ENCODE data around the gene WFDC2.
"Not testable (repeated sequence)": the region's sequence is repeated elsewhere in the genome, so short reads cannot be mapped to it uniquely, and the experiment has no call there.

Gene WFDC2

GRCh38 chr20:45470262-45470931 lies 844 bp downstream of the WFDC2 start:
- DNase-seq (ENCODE audit: low spot score), result peak; percentile 54
- in situ Hi-C loops (cut with MboI; ENCODE audit: low sequenced_read_pairs, unreplicated experiment), result loop anchor here (25.0 kb wide), 1 partner anchor 292 kb away; no protein-coding TSS in a partner anchor
- TF ChIP-seq CTCF (IDR thresholded peaks at IDR 0.05; ENCODE audit: borderline replicate concordance, control extremely low read depth, extremely low read depth, insufficient read depth, missing control alignments), result no peak

GRCh38 chr20:45470937-45471336 lies 1.4 kb downstream of the WFDC2 start:
- in situ Hi-C loops (cut with MboI; ENCODE audit: low sequenced_read_pairs, unreplicated experiment), result loop anchor here (25.0 kb wide), 1 partner anchor 291 kb away; no protein-coding TSS in a partner anchor
- no peak for TF ChIP-seq CTCF (IDR thresholded peaks at IDR 0.05; ENCODE audit: borderline replicate concordance, control extremely low read depth, extremely low read depth, insufficient read depth, missing control alignments)
- no peak for DNase-seq (ENCODE audit: low spot score)

GRCh38 chr20:45472286-45472685 lies 2.7 kb downstream of the WFDC2 start:
- DNase-seq (ENCODE audit: low spot score), result not testable (repeated sequence)
- in situ Hi-C loops (cut with MboI; ENCODE audit: low sequenced_read_pairs, unreplicated experiment), result loop anchor here (25.0 kb wide), 1 partner anchor 290 kb away; no protein-coding TSS in a partner anchor

- in situ Hi-C loops (cut with MboI; ENCODE audit: low sequenced_read_pairs, unreplicated experiment), result not testable (repeated sequence)
Observed at GRCh38 chr20:45477530-45478148, 8.1 kb downstream of the WFDC2 start.

GRCh38 chr20:45479822-45480221 lies 10.3 kb downstream of the WFDC2 start:
- no peak for TF ChIP-seq CTCF (IDR thresholded peaks at IDR 0.05; ENCODE audit: borderline replicate concordance, control extremely low read depth, extremely low read depth, insufficient read depth, missing control alignments)
- in situ Hi-C loops (cut with MboI; ENCODE audit: low sequenced_read_pairs, unreplicated experiment), result no loop called here
- DNase-seq (ENCODE audit: low spot score), result no peak

More at GRCh38 chr20:45477530-45478148, 8.1 kb downstream of the WFDC2 start:
- not testable (repeated sequence) for DNase-seq (ENCODE audit: low spot score)

- in situ Hi-C loops (cut with MboI; ENCODE audit: low sequenced_read_pairs, unreplicated experiment), result no loop called here
- DNase-seq (ENCODE audit: low spot score), result no peak
- no peak for TF ChIP-seq CTCF (IDR thresholded peaks at IDR 0.05; ENCODE audit: borderline replicate concordance, control extremely low read depth, extremely low read depth, insufficient read depth, missing control alignments)
Observed at GRCh38 chr20:45484676-45485075, 15.1 kb downstream of the WFDC2 start.

- in situ Hi-C loops (cut with MboI; ENCODE audit: low sequenced_read_pairs, unreplicated experiment), result no loop called here
- TF ChIP-seq CTCF (IDR thresholded peaks at IDR 0.05; ENCODE audit: borderline replicate concordance, control extremely low read depth, extremely low read depth, insufficient read depth, missing control alignments), result no peak
- no peak for DNase-seq (ENCODE audit: low spot score)
Observed at GRCh38 chr20:45485388-45485787, 15.8 kb downstream of the WFDC2 start.
